CD4-positive, alpha-beta T cell treated with Interleukin-15 for 1 hour (primary cell): ENCODE measurements around the gene PBX3.
"Not testable (repeated sequence)": the region's sequence is repeated elsewhere in the genome, so short reads cannot be mapped to it uniquely, and the experiment has no call there.

ENCODE experiments used
- DNase-seq: peaks from one replicate; pipeline ENCODE4 v3.0.0-alpha.2; 2020

The PBX3 gene

DNA sequence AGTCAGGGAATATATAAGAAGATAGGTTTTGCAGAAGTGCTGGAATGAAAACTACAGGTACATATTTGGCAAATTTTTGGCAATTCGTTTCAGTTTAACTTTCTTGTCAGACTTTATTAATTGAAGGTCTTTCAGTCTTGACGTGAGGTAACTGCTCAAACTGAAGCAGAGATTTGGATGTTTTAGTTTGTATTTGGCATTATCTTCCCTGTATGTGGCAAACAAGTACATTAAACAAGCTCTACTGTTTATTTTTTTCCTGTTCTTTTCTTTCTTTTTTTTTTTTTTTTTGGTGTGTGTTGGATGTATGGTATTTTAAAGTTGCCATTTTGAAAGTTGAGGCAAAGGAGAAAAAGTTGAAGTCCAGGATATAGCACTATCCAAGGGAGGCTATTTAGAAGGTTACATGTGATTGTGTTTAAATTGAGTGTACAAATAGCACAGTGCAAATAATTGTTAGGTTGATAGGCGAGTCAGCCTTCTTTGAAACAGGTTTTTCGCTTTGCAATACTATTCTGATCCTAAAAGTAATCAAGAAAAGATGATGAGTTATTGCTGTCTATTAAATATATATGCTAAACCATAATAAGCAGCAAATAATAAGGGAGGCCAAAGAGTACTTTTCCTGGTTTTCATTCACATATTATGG lies 2.2 kb downstream of the PBX3 start:
- DNase-seq: no peak

DNA sequence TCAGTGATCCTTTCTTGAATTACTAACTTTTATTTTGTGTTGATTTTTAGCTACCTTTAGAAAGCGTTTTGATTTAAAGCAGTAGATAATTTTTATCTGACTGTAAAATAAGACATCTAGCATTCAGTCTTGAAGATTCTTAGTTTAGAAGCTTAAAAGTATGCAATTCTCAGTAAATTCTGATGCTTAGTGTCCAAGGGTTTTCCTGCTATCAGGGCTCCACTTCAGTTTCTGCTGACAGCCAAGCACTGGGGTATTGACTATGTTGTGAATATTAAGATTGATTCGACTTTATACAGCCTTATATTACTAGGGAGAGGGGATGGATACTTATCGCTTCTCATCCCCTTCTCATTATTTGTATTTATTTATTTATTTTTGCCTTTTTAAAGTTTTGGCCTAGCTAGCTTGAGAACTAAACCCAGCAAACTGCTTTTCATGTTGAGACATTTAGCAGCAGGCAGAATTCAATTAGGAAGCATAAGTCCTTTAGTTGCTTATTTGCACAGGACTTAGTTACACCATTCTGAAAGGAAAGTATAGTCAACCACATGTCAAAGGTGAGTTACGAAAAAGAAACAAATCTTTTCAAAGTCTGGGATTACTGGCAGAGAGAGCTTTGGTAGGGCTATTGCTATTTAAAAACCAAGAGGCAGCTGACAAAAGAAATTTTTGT lies 2.9 kb downstream of the PBX3 start:
- no peak for DNase-seq

DNA sequence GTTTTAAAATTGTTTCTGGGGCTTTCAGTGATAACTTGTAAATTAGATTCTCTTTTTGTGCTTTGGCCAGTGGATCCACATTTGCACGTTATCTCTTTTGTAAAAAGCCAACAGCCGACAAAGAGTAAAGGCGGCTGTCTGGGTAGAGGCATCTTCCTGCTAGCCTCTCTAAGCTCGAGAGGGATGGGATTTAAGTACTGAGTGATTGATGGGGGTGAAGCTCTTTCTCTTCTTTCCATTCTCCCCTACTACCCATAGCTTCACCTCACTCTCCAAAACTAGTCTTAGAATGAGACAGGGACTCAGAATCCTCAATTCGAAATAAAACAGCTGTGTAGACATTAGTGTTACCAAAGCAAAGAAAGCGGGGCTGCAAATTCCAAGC lies 3.4 kb downstream of the PBX3 start:
- DNase-seq: no peak

DNA sequence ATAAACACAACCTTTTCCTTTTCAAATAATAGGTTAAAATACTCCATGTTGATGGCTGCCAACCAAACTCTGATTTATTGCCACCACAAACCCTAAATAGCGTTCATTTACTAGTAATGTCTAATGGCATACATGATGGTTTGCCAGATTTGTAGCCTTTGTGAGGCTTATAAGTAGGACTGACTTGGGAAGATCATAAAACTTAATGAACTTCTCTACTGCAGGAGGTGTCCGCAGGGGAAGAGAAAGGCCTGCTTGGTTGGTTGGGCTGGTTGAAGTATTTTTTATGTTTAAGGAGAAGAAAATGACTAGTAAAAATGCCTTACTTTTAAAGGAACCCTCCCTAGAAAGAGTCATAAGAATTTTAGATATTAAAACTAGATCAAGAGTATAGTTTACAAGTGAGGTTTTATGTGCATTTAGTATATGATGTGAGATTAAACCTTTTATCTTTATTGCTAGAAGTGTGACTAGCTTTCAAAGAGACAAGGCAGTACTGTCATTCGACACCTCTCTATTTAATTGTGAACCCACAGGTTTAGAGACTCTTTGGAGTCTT lies 5.0 kb downstream of the PBX3 start:
- no peak for DNase-seq

DNA sequence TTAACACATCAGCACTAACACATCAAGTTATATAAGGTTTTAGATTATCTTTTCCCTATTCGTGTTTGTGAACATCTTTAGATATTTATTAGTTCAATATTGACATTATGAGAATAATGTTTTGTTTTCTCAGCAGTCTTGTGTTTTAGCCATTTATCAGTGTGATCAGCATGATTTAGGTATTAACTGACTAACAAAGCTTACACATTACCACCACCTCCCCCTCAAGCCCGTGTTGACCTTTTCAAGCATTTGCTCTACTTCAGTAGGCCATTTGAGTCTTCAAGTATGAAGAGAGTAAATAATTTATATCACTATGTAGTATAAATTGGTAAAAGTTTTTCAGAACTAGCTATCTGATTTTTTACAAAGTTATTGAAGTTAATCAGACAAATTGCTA lies 6.9 kb downstream of the PBX3 start:
- no peak for DNase-seq

DNA sequence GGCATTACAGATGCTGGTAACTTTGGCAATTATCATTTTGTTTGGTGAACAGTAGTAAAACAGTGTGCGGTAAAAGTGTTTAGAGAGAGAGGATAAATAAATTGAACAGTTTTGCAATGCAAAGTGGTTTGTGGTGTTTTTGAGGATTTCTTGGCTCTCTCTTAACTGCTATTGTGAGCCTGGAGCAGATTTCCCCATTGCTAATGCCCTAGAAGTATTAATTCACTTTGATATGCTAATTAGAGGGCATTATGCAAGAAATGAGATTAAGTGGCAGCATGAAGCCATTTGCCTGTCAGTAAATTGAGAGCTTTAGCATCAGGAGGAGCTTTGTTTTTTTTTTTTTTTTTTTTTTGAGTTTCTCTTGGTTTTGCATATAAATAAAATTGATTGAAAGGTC lies 8.2 kb downstream of the PBX3 start:
- DNase-seq: no peak

DNA sequence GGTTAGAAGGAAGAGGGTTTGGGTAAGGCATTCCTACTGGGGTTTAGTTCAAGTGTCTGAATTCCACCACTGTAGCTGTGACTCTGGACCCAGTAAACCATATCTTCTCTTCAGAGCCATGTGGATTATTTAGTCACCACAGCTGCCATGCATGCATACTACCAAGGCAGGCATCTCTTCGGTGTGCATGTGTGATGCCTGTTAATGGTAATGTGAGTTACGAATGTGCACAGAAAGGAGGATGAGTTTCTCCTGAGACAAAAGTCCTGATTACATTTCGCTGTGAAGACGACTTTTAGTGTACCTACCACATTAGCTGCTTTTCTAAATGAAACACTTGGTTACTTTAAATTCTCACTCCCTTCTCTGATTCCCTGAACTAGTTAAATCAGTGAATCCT lies 9.3 kb downstream of the PBX3 start:
- DNase-seq: no peak

DNA sequence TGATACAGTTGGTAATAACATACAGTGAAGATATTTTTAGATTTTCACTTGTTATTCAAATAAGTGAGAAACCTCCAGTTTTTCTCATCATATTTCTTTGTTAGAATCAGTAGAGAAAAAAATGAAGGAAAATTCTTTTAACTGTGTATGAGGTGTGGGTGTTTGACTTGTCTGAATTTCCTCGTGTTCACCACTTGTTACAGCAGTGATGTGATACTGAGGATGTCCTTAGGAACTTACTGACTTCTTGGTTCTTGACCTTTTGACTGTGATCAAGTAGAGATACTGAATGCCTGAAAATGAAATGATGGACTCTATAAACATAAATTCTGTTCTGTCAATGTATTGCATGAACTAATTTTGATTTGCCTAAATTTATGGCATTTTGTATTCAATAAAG lies 10.7 kb downstream of the PBX3 start:
- no peak for DNase-seq

DNA sequence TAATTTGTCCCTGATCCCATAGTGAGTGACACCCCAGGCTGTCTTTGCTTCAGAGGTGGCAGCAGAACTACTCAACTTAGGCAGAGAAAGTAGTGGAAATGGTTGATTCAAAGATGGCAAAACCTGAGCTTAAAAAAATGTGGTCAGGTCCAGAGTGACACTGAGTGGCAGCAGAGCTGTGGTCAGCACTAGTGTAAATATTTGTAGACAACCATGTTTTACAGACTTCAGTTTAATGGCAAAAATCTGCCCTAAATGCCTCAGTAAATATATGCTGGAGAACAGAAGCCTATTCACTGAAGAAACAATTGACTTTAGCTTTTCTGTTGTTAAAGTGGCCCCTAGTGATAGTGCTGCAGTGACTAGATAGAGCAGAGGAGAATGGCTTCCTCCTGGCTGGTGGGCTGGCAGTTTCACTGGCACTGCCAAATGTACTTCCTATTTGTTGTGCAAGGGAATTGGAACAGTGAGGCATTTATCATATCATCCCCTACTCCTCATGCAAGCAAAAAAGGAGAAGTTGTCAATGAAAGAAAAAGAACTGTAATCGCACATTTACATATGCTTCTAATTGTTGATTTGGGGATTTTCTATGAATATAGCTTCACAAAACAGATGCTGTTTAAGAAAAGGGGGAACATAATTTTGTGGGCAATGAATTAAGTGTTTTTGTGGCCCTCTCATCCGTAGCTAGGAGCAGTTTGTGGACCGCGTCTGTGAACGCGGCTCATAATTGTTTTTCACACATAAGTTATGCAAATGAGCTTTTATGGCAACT lies 12.0 kb downstream of the PBX3 start:
- peak; percentile 44 for DNase-seq

DNA sequence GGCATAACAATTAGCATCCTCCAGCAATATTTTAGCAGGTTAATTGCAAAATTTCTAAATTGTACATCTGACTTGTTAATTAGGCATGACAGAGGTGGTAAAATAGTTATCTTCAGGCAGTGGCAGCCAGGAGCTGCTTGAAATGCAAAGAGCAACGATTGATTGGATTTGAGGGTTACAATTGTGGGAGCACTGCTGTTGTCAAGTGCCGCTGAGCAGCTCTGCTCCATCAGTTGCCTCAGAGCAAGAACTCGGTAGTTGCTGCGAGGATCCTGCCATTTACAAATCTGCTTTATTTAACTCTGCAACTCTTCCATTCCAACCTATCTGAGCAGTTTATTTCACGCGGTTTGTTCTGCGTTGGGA lies 12.6 kb downstream of the PBX3 start:
- no peak for DNase-seq

DNA sequence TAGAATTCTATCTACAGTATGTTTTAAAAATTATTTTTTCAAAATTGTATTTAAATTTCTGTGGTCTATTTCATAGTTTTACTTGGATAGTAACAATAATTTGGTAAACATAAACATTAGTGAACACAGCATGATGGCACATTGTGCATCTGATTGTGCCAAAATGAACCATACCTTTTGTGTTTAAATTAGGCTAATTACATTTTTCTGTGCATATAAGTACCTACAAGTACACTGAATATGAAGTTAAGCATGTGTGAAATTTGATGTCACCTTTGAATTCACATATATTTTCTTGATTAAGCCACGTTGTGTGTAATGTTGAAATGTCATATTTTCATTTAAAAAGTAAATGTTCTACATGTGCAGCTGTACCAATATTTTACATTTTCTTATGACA lies 13.4 kb downstream of the PBX3 start:
- DNase-seq: no peak

DNA sequence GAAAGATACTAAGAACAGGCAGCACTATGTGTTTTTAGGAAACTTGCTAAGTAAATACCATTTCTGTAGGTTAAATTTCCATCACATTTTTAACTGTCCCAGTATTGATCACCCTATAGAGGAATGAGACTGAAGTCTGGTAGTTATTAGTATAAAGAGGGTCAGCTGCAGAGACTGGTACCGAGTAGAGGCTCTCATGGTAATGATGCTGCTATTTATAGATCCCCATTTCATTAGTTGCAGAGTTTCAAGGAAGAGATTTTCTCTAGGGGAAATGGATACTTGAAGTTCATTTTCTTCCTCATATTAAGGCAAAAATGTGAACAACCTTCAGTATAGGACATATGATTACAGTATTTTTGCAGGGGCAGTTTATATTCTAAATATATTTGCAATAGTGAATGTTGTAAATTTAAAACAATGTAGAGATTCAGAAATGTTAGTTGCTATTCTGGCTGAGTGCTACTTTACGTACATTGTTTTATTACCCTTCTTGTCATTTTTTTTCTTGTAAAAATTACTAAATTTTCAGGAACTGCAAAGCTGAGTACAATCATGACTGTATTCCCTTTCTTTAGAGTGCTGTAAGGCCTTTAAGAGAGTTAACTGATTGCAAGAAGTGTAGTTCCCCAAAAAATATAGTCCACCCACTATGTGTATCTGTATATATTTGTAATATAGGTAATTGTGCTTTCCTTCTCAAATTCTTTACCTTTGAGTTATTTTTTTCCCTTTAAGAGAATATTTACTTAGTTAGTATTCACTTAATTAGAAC lies 14.7 kb downstream of the PBX3 start:
- DNase-seq: no peak

DNA sequence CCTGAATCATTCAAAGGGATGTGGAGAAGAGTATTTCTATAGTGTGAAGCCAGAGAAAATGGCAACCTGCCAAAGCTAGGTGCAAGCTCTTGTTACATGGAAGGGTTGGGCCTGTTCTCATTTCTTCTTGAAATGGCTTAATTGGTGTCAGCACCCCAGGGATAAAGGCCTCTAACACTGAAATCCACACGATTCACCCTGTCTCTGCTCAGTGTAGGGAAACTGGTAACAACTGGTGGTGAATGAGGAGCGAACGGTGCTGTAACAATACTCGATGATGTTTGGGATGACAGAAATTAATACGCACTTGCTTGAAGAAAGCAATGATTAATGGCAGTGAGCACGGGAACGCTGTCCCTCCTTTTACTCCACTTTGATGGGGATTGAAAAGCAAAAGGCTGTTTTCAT lies 16.2 kb downstream of the PBX3 start:
- DNase-seq: no peak

DNA sequence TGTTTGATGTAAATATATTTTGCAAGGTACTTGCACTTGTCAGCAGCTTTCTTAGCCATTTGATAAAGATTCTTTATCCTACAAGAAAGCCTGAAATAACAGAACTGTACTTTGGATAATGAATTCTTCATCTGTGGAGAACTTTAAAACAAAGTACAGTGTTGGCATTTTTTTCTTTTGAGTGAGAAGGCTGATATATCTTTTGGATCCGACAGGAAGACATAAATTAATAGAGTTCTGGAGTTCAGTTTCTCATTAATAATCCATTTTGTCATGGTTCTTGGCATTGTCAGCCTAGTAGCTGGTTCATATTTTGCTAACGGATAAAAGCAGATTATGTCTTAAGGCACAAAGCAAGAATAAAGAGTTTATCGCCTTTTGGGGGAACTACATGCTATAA lies 17.0 kb downstream of the PBX3 start:
- DNase-seq: no peak

DNA sequence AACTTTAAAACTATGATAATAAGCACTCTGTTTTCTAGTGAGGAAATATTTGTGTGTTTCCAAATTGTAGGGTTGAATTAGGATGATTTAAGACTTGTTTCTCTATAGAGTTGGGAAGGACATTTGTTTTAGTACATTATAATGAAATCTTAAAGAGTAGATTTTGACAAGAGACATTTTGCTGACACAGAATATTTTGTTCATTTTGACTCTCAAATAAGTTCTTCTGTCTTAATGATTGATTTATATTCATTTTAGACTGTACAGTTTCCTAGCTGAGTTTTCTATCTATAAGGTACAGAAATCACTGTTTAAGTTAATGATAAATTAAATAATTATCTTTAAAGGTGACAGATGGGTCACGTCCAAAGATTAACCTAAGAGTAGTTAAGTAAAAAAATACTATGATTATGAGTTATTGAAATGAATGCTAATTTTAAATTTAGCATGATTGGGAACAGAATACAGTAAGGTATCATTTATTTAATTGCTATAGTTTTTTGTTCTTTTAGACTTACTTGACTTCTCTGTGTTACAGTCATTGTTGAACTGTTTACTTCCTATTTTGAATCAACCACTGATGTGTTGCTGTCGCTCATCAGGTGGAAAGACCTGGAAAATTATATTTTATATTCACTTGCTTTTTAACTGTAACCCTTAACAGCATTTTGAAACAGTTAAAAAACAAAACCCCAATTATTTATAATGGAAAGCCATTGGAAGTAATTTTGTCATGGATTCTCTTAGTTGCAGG lies 19.5 kb downstream of the PBX3 start:
- DNase-seq: no peak

DNA sequence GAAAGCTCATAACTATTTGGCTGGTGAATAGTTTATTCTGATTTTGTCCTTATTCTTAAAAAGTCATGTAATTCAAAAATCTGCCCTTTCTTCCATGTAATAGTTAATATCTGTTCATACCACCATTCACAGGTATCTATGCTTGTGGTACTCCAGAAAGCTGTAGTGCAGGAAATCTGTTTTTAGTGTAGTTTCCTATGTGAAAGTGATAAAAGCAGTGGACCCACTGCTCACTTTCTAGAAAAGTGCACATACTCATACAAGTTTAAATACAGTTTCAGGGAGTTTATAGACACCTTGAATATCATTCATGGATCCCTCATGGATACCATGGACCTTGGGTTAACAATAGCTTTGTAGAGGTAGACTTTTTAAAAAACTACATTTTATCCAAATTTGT lies 20.2 kb downstream of the PBX3 start:
- no peak for DNase-seq

DNA sequence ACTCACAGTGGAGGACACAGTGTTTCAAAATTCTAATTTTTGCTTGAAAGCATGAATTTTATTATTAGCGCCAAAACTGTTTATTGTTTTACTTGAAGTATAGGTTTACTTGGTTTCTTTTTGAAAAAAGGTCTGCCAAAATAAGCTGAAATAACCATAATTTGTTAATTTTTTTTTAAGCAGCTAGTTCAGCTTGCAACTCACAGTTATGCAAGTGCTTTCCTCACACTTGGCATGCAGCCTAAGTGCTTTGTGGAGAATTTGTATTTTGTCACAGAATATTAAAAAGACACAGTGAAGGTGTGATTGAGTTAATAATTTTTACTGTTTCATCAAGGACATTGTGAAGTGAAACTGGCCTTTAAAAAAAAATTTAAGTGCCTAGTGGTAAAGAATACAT lies 21.6 kb downstream of the PBX3 start:
- no peak for DNase-seq

DNA sequence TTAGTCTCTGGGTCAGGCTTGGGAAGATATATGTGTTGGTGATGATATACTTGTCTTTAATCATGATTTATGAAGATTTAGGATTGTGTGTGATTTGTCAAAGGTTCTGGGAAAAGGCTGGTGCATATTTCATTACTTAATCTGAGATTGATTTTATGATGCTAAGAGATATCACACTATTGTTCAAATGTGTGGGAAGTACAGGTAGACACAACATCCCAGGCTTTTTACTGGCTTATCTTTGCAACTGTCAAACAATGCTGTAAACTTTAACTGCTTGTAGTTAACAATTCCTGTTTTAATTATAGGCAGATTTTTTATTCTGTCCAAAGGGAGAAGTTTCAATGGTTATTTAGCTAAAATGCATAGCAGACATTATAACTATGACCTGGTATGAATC lies 23.9 kb downstream of the PBX3 start:
- DNase-seq: no peak

DNA sequence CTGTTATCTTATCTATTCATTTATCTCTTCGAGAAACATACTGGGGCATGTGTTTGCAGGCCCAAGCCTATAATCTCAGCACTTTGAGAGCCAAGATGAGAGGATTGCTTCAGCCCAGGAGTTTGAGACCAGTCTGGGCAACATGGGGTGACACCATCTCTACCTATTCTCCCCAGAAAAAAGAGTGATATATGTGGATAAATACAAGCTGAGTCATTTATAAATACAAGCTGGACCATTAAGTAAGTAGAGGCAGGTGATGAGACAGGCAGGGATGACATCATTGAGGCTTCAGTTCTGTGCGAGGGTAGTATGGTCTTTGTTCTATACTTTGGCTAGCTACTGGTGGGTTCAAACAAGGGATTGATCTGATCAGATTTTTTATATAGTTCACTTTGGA lies 25.6 kb downstream of the PBX3 start:
- no peak for DNase-seq

DNA sequence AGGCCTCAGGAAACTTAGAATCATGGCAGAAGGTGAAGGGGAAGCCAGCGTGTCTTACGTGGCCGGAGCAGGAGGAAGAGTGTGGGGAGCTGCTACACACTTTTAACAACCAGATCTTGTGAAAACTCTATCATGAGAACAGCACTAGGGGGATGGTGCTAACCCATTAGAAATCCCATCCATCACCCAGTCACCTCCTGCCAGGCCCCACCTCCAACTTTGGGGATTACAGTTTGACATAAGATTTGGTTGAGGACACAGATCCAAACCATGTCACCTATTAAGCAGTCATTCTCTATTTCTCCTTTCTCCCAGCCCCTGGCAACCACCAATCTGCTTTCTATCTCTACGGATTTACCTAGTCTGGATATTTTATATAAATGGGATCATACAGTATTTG lies 26.9 kb downstream of the PBX3 start:
- no peak for DNase-seq

DNA sequence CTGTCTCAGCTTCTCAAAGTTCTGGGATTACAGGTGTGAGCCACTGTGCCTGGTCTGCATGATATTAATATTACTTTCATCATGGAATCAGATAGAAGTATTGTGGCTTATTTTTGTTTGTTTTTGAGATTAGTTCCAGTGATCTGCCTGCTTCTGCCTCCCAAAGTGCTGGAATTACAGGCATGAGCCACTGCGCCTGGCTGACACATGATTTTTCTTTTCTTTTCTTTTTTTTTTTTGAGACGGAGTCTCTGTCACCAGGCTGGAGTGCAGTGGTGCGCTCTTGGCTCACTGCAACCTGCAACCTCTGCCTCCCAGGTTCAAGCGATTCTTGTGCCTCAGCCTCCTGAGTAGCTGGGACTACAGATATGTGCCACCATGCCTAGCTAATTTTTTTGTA lies 29.6 kb downstream of the PBX3 start:
- not testable (repeated sequence) for DNase-seq

DNA sequence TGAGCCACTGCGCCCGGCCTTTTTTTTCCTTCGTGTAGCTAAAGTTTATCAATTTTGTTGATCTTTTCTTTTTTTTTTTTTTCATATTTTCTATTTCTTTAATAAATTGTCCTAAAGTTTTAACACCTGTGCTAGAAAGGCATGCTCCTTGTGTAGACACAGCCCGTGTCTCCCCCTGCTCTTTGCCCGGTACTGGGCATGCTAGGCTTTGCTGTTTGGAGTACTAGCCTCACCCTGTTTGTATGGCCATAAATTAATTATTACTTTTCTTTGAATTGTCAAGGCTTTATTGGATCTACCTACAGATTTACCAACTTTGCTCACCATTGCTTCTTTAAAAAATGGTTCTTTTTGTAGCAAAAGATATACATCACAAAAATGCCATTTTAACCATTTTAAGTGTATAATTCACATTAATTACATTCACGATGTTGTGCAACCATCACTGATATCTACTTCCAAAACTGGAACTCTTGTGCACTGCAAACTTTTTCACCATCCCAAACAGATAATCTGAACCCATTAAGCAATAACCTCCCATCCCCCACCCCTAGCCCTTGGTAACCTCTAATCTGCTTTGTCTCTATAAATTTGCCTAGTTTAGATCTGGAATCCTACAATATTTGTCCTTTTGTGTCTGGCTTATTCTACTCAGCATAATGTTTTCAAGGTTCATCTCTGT lies 31.5 kb downstream of the PBX3 start:
- not testable (repeated sequence) for DNase-seq
